HL-60 (cell line): ENCODE measurements around the gene MICALL2.

ENCODE experiments used
- DNase-seq, 2 experiments: peaks; one replicate each; pipeline ENCODE4 v3.0.0-alpha.2; 2010 to 2020; ENCODE audit warnings: low read depth in 1 of 2, low spot score in 1 of 2
- H3K27ac ChIP-seq: fragments of 250-450 bp; sonication (Bioruptor Pico); replicated peaks from 2 replicates; pipeline ENCODE4 v1.5.1; 2020; ENCODE audit warnings: mild to moderate bottlenecking, moderate library complexity
- H3K27me3 ChIP-seq: fragments of 250-450 bp; sonication (Bioruptor Pico); 2 replicates; pipeline ENCODE4 v1.5.1; 2021; ENCODE audit warnings: mild to moderate bottlenecking, moderate library complexity; ENCODE audit not compliant: insufficient read depth, poor library complexity, severe bottlenecking
- H3K4me3 ChIP-seq: replicated peaks from 2 replicates; pipeline ENCODE4 v1.5.1; 2011; ENCODE audit warnings: mild to moderate bottlenecking, control low read depth, low read length; ENCODE audit not compliant: insufficient read depth
- GABPA ChIP-seq: IDR thresholded peaks from 2 replicates; pipeline ENCODE4 v1.6.1; 2012; ENCODE audit warnings: low read depth
- POLR2AphosphoS5 ChIP-seq: IDR thresholded peaks from 2 replicates; pipeline ENCODE4 v1.6.1; 2012; ENCODE audit warnings: low read depth
- REST ChIP-seq: IDR thresholded peaks from 2 replicates; pipeline ENCODE4 v1.6.1; 2012; ENCODE audit warnings: low read depth; ENCODE audit not compliant: insufficient replicate concordance
- SPI1 ChIP-seq: IDR thresholded peaks from 2 replicates; pipeline ENCODE4 v1.6.1; 2012; ENCODE audit warnings: low read depth, mild to moderate bottlenecking, borderline replicate concordance
- TF ChIP-seq, protein P1 (sequence below): IDR thresholded peaks from one replicate; pipeline ENCODE4 v1.5.1; 2011; ENCODE audit warnings: low read length, control low read depth, inconsistent platforms; ENCODE audit not compliant: insufficient read depth

MICALL2 gene

DNA sequence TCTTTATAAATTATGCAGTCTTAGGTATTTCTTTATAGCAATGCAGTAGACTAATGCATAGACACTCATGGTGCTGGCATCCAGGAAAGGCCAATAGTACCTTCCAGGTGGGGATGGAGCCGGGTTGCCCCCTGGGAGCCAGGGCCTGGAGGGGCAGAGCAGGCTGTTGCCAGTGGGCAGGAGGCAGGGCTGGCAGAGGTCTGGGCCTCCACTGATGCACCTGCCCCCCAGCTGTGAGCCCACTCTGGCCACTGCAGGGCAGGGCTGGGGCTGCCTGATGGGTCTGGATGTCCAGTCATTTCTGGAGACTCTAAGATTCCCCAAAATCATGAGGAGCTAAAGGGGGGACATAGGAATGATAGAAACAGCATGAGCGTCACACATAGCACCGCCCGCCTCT lies 66.7 kb downstream of the MICALL2 start:
- Histone ChIP-seq H3K27ac (no peak overlapping the region), H3K27me3 (no peaks in the 10 kb centered on the region), H3K4me3 (no peak overlapping the region)
- TF ChIP-seq POLR2AphosphoS5 (no peak), GABPA (no peak), REST (no peak), SPI1 (no peak)
- TF ChIP-seq, protein P1, sequence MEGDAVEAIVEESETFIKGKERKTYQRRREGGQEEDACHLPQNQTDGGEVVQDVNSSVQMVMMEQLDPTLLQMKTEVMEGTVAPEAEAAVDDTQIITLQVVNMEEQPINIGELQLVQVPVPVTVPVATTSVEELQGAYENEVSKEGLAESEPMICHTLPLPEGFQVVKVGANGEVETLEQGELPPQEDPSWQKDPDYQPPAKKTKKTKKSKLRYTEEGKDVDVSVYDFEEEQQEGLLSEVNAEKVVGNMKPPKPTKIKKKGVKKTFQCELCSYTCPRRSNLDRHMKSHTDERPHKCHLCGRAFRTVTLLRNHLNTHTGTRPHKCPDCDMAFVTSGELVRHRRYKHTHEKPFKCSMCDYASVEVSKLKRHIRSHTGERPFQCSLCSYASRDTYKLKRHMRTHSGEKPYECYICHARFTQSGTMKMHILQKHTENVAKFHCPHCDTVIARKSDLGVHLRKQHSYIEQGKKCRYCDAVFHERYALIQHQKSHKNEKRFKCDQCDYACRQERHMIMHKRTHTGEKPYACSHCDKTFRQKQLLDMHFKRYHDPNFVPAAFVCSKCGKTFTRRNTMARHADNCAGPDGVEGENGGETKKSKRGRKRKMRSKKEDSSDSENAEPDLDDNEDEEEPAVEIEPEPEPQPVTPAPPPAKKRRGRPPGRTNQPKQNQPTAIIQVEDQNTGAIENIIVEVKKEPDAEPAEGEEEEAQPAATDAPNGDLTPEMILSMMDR, result no peak
- no peak for DNase-seq

GRCh38 chr7:1391449-1391848 lies 67.8 kb downstream of the MICALL2 start:
- TF ChIP-seq, protein P1, result no peak
- TF ChIP-seq SPI1, result no peak
- TF ChIP-seq GABPA, result no peak
- TF ChIP-seq POLR2AphosphoS5, result no peak
- no peak for TF ChIP-seq REST
- peaks cover 3% of the 10 kb centered on the region for H3K27me3 ChIP-seq
- DNase-seq, result no peak

GRCh38 chr7:1388703-1389335 lies 70.5 kb downstream of the MICALL2 start:
- no peak for DNase-seq
- Histone ChIP-seq H3K27ac (no peak overlapping the region), H3K4me3 (no peak overlapping the region), H3K27me3 (peaks cover 20% of the 10 kb centered on the region)
- no peak for TF ChIP-seq POLR2AphosphoS5
- TF ChIP-seq, protein P1, result no peak
- no peak for TF ChIP-seq GABPA

More at GRCh38 chr7:1391449-1391848, 67.8 kb downstream of the MICALL2 start:
- Histone ChIP-seq H3K27ac (no peak overlapping the region), H3K4me3 (no peak overlapping the region)
